Ishikawa (cell line): ENCODE data around the gene MUC4.

Experiments
- CEBPB ChIP-seq: IDR thresholded peaks from 2 replicates; pipeline ENCODE4 v1.6.1; 2012
- CREB1 ChIP-seq: IDR thresholded peaks from 2 replicates; pipeline ENCODE4 v1.6.1; 2012; ENCODE audit warnings: low read depth
- EGR1 ChIP-seq: IDR thresholded peaks from 2 replicates; pipeline ENCODE4 v1.6.1; 2012
- EP300 ChIP-seq: IDR thresholded peaks from 2 replicates; pipeline ENCODE4 v1.6.1; 2012; ENCODE audit warnings: borderline replicate concordance
- FOXM1 ChIP-seq: IDR thresholded peaks from 2 replicates; pipeline ENCODE4 v1.6.1; 2012; ENCODE audit warnings: low read depth, borderline replicate concordance
- NFIC ChIP-seq: IDR thresholded peaks from 2 replicates; pipeline ENCODE4 v1.6.1; 2012
- RAD21 ChIP-seq: IDR thresholded peaks from 2 replicates; pipeline ENCODE4 v1.6.1; 2012; ENCODE audit warnings: low read depth
- TAF1 ChIP-seq: IDR thresholded peaks from 2 replicates; pipeline ENCODE4 v1.6.1; 2012; ENCODE audit warnings: low read depth, mild to moderate bottlenecking
- TCF12 ChIP-seq: IDR thresholded peaks from 2 replicates; pipeline ENCODE4 v1.6.1; 2012; ENCODE audit warnings: low read depth
- TEAD4 ChIP-seq: IDR thresholded peaks from 2 replicates; pipeline ENCODE4 v1.6.1; 2012
- YY1 ChIP-seq: IDR thresholded peaks from 2 replicates; pipeline ENCODE4 v1.6.1; 2012; ENCODE audit warnings: low read depth
- ZBTB7A ChIP-seq: IDR thresholded peaks from 2 replicates; pipeline ENCODE4 v1.6.1; 2012; ENCODE audit warnings: low read depth
- TF ChIP-seq, protein P1 (sequence below): IDR thresholded peaks from 2 replicates; pipeline ENCODE4 v1.6.1; 2012; ENCODE audit warnings: low read depth, mild to moderate bottlenecking
- TF ChIP-seq, protein P2 (sequence below): IDR thresholded peaks from 2 replicates; pipeline ENCODE4 v1.6.1; 2012
- TF ChIP-seq, protein P3 (sequence below): IDR thresholded peaks from 2 replicates; pipeline ENCODE4 v1.6.1; 2012

Gene MUC4

GRCh38 chr3:195709676-195710085 is 102.0 kb downstream of the MUC4 start:
- no peak for TF ChIP-seq NFIC

- TF ChIP-seq CREB1 (no peak), ZBTB7A (no peak), TEAD4 (no peak), EP300 (no peak), FOXM1 (no peak), NFIC (no peak), RAD21 (no peak), CEBPB (no peak), TAF1 (no peak), EGR1 (no peak), TCF12 (no peak), YY1 (no peak)
- TF ChIP-seq, protein P1, sequence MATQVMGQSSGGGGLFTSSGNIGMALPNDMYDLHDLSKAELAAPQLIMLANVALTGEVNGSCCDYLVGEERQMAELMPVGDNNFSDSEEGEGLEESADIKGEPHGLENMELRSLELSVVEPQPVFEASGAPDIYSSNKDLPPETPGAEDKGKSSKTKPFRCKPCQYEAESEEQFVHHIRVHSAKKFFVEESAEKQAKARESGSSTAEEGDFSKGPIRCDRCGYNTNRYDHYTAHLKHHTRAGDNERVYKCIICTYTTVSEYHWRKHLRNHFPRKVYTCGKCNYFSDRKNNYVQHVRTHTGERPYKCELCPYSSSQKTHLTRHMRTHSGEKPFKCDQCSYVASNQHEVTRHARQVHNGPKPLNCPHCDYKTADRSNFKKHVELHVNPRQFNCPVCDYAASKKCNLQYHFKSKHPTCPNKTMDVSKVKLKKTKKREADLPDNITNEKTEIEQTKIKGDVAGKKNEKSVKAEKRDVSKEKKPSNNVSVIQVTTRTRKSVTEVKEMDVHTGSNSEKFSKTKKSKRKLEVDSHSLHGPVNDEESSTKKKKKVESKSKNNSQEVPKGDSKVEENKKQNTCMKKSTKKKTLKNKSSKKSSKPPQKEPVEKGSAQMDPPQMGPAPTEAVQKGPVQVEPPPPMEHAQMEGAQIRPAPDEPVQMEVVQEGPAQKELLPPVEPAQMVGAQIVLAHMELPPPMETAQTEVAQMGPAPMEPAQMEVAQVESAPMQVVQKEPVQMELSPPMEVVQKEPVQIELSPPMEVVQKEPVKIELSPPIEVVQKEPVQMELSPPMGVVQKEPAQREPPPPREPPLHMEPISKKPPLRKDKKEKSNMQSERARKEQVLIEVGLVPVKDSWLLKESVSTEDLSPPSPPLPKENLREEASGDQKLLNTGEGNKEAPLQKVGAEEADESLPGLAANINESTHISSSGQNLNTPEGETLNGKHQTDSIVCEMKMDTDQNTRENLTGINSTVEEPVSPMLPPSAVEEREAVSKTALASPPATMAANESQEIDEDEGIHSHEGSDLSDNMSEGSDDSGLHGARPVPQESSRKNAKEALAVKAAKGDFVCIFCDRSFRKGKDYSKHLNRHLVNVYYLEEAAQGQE = no peak
- TF ChIP-seq, protein P2, sequence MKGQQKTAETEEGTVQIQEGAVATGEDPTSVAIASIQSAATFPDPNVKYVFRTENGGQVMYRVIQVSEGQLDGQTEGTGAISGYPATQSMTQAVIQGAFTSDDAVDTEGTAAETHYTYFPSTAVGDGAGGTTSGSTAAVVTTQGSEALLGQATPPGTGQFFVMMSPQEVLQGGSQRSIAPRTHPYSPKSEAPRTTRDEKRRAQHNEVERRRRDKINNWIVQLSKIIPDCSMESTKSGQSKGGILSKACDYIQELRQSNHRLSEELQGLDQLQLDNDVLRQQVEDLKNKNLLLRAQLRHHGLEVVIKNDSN = no peak
- TF ChIP-seq, protein P3, sequence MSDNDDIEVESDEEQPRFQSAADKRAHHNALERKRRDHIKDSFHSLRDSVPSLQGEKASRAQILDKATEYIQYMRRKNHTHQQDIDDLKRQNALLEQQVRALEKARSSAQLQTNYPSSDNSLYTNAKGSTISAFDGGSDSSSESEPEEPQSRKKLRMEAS = no peak
Measured at GRCh38 chr3:195708626-195709481, 102.9 kb downstream of the MUC4 start.

DNA sequence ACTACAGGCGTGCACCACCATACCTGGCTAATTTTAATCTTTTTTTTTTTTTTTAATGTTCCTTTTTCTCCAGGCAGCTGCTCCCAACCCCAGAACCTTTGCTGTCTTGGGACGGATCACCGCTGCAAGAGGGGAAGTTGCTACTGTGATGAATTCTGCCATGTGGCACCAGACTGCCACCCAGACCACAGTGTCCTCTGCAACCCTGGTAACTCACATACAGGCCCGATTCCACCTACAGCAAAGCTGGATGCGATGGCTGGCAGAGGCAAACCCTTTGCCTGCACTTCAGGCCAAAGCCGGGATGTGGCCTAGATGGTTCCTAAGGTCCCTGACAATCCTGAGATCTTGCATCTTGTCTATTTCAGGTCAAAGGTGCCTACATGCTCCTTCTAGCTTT is 103.7 kb downstream of the MUC4 start:
- TF ChIP-seq ZBTB7A (no peak), TAF1 (no peak), TEAD4 (no peak), CEBPB (no peak), RAD21 (no peak), CREB1 (no peak), FOXM1 (no peak), EGR1 (no peak), TCF12 (no peak), EP300 (no peak), YY1 (no peak), NFIC (no peak)
- TF ChIP-seq, protein P1 = no peak
- TF ChIP-seq, protein P3 = no peak
- TF ChIP-seq, protein P2 = no peak

- no peak for TF ChIP-seq TEAD4
- TF ChIP-seq, protein P1 = no peak
Measured at GRCh38 chr3:195705081-195705991, 106.4 kb downstream of the MUC4 start.
